Stimulated activated CD4-positive, alpha-beta T cell treated with anti-CD3 and anti-CD28 coated beads, TNF-alpha, amount 100 ng/mL, for 4 hours (primary cell): Measurements from ENCODE around the gene PTGES3.
"Not testable (repeated sequence)": the region's sequence is repeated elsewhere in the genome, so short reads cannot be mapped to it uniquely, and the experiment has no call there.

Source experiments
- DNase-seq, 3 experiments: peaks; one replicate each; pipeline ENCODE4 v3.0.0-alpha.2; 2020; ENCODE audit warnings: low read depth in 3 of 3

The PTGES3 gene

GRCh38 chr12:56657416-56658379 lies 30.4 kb downstream of the PTGES3 start:
- no peak for DNase-seq

- not testable (repeated sequence) for DNase-seq
Observed at GRCh38 chr12:56653781-56654180, 34.3 kb downstream of the PTGES3 start.

- DNase-seq: not testable (repeated sequence)
Observed at GRCh38 chr12:56648023-56648422, 40.1 kb downstream of the PTGES3 start.

GRCh38 chr12:56645717-56646446 lies 42.2 kb downstream of the PTGES3 start, which contains the start of gene ATP5F1B:
Gene ATP5F1B (minus strand): TSS chr12:56645984. CDS start chr12:56645963, 21 bp downstream.
- DNase-seq: peak; percentile 63 to 80 (median 79)

GRCh38 chr12:56645201-56645716 lies 42.8 kb downstream of the PTGES3 start:
- no peak for DNase-seq

- no peak for DNase-seq
Observed at GRCh38 chr12:56644654-56645053, 43.4 kb downstream of the PTGES3 start.

GRCh38 chr12:56641219-56641618 lies 46.9 kb downstream of the PTGES3 start:
- DNase-seq: no peak

- DNase-seq: no peak
Observed at GRCh38 chr12:56637621-56638020, 50.5 kb downstream of the PTGES3 start.

GRCh38 chr12:56636675-56637540 lies 51.2 kb downstream of the PTGES3 start:
- peak; percentile 65 to 76 (median 74) for DNase-seq

- DNase-seq: peak; percentile 64 to 71 (median 66)
Observed at GRCh38 chr12:56635806-56636674, 52.0 kb downstream of the PTGES3 start.

- peak in 2 of 3 experiments; percentile 43 to 46 for DNase-seq
Observed at GRCh38 chr12:56634837-56635791, 53.0 kb downstream of the PTGES3 start.

- no peak for DNase-seq
Observed at GRCh38 chr12:56634242-56634836, 53.7 kb downstream of the PTGES3 start.

GRCh38 chr12:56633468-56634241 lies 54.4 kb downstream of the PTGES3 start:
- DNase-seq: no peak

- no peak for DNase-seq
Observed at GRCh38 chr12:56632701-56633467, 55.2 kb downstream of the PTGES3 start.

GRCh38 chr12:56631790-56632700 lies 56.0 kb downstream of the PTGES3 start:
- DNase-seq: peak; percentile 24 to 54 (median 41)

- DNase-seq: peak; percentile 71 to 75 (median 72)
Observed at GRCh38 chr12:56630180-56630632, 57.9 kb downstream of the PTGES3 start, which contains the start of gene BAZ2A. Gene BAZ2A (minus strand): TSS chr12:56630326. CDS start chr12:56617530, 12,796 bp downstream.
